SK-N-SH (cell line): ENCODE results near the gene TLX2. TPM values are rescaled to one million over a fixed set of nuclear protein-coding genes. Genes with fewer than 3 reads are reported as not detected.

Source experiments
- CTCF ChIA-PET: fragments of 300-600, 350-600 bp; formaldehyde crosslinking; extraction: SDS; loops from one replicate; lab custom pipeline; 2021; lab: Yijun Ruan, JAX
- POLR2A ChIA-PET: fragments of 350-600 bp; sonication (Branson Sonifier 250); formaldehyde crosslinking; extraction: SDS; loops from one replicate; lab custom pipeline; 2020; ENCODE audit warnings: antibody characterized with exemption, inconsistent platforms; lab: Yijun Ruan, JAX
- DNase-seq: peaks from one replicate; pipeline ENCODE4 v3.0.0; 2012
- H2AFZ ChIP-seq: fragments of 200-600 bp; sonication (generic); 2 replicates; pipeline ENCODE4 v1.8.1; 2016; ENCODE audit warnings: antibody characterized with exemption, mild to moderate bottlenecking, low read depth
- H3F3A ChIP-seq: fragments of 200-600 bp; sonication (generic); replicated peaks from 2 replicates; pipeline ENCODE3; 2016; ENCODE audit warnings: antibody characterized with exemption, mild to moderate bottlenecking; ENCODE audit not compliant: insufficient read depth
- H3K27ac ChIP-seq, 2 experiments: fragments of 200-500 bp in 1 of 2; fragments of 200-600 bp in 1 of 2; sonication (Bioruptor generic) in 1 of 2; sonication (generic), shearing (Covaris generic) in 1 of 2; 2 replicates each; pipeline versions ENCODE4 v1.5.1 to v1.6.1; 2014 to 2016; ENCODE audit warnings: low read depth in 2 of 2, inconsistent platforms in 1 of 2, low read length in 1 of 2, mild to moderate bottlenecking in 1 of 2, mixed read lengths in 1 of 2
- H3K27me3 ChIP-seq: fragments of 200-600 bp; sonication (generic), shearing (Covaris generic); 2 replicates; pipeline ENCODE4 v1.6.1; 2016; ENCODE audit warnings: mixed run types; ENCODE audit not compliant: insufficient read depth
- H3K36me3 ChIP-seq, 2 experiments: fragments of 200-500 bp in 1 of 2; fragments of 200-600 bp in 1 of 2; sonication (Bioruptor generic) in 1 of 2; sonication (generic) in 1 of 2; replicated peaks in 1 of 2; 2 replicates each; pipeline versions ENCODE3 to v1.5.1; 2014 to 2016; ENCODE audit warnings: low read length in 1 of 2, mild to moderate bottlenecking in 1 of 2; ENCODE audit not compliant: insufficient read depth in 2 of 2, control insufficient read depth in 1 of 2
- H3K4me1 ChIP-seq, 2 experiments: fragments of 200-500 bp in 1 of 2; fragments of 200-600 bp in 1 of 2; sonication (Bioruptor generic) in 1 of 2; sonication (generic), shearing (Covaris generic) in 1 of 2; 2 replicates each; pipeline versions ENCODE4 v1.5.1 to v1.6.1; 2014 to 2016; ENCODE audit warnings: low read depth in 1 of 2, low read length in 1 of 2, mixed run types in 1 of 2; ENCODE audit not compliant: insufficient read depth in 2 of 2, control insufficient read depth in 1 of 2
- H3K4me2 ChIP-seq: fragments of 200-600 bp; sonication (generic), shearing (Covaris generic); 2 replicates; pipeline ENCODE4 v1.6.1; 2017; ENCODE audit warnings: mixed run types
- H3K4me3 ChIP-seq, 2 experiments: fragments of 200-500 bp in 1 of 2; fragments of 200-600 bp in 1 of 2; sonication (Bioruptor generic) in 1 of 2; sonication (generic), shearing (Covaris generic) in 1 of 2; 2 replicates each; pipeline versions ENCODE4 v1.5.1 to v1.8.1; 2014 to 2016; ENCODE audit warnings: low read depth in 2 of 2, inconsistent platforms in 1 of 2, low read length in 1 of 2, mild to moderate bottlenecking in 1 of 2, mixed read lengths in 1 of 2, moderate library complexity in 1 of 2
- H3K79me2 ChIP-seq: fragments of 200-600 bp; sonication (generic); 2 replicates; pipeline ENCODE4 v1.8.1; 2017; ENCODE audit warnings: mild to moderate bottlenecking; ENCODE audit not compliant: insufficient read depth
- H3K9ac ChIP-seq: fragments of 200-600 bp; sonication (generic); 2 replicates; pipeline ENCODE4 v1.6.1; 2017; ENCODE audit warnings: mixed run types
- H3K9me2 ChIP-seq: fragments of 200-600 bp; sonication (generic); 2 replicates; pipeline ENCODE4 v1.6.1; 2017; ENCODE audit warnings: mixed run types
- H3K9me3 ChIP-seq: fragments of 200-600 bp; sonication (generic); 2 replicates; pipeline ENCODE4 v1.6.1; 2017; ENCODE audit warnings: mixed run types, mild to moderate bottlenecking, moderate library complexity
- H4K20me1 ChIP-seq: fragments of 200-600 bp; sonication (generic); 2 replicates; pipeline ENCODE4 v1.6.1; 2017; ENCODE audit warnings: mild to moderate bottlenecking, mixed run types; ENCODE audit not compliant: insufficient read depth
- CHD2 ChIP-seq: fragments of 150-350 bp; IDR thresholded peaks from 2 replicates; pipeline ENCODE4 v1.6.1; 2018; ENCODE audit warnings: low read length; ENCODE audit not compliant: partially characterized antibody
- ELF1 ChIP-seq: IDR thresholded peaks from 2 replicates; pipeline ENCODE4 v1.4.0; 2012
- FOSL2 ChIP-seq: IDR thresholded peaks from 2 replicates; pipeline ENCODE4 v1.4.0; 2012; ENCODE audit warnings: low read depth, mild to moderate bottlenecking, moderate library complexity, borderline replicate concordance
- FOXM1 ChIP-seq: IDR thresholded peaks from 2 replicates; pipeline ENCODE4 v1.4.0; 2012; ENCODE audit warnings: low read depth, mild to moderate bottlenecking
- GATA2 ChIP-seq: sonication (generic); formaldehyde crosslinking; IDR thresholded peaks from 2 replicates; pipeline ENCODE4 v1.5.0; 2020; ENCODE audit warnings: mild to moderate bottlenecking, missing genetic modification reagents
- MEF2A ChIP-seq: IDR thresholded peaks from 2 replicates; pipeline ENCODE4 v1.4.0; 2012; ENCODE audit warnings: low read depth, borderline replicate concordance
- NFIC ChIP-seq: IDR thresholded peaks from 2 replicates; pipeline ENCODE4 v1.4.0; 2012; ENCODE audit warnings: borderline replicate concordance
- POLR2AphosphoS5 ChIP-seq: IDR thresholded peaks from 2 replicates; pipeline ENCODE4 v1.6.1; 2012; ENCODE audit warnings: low read depth, low read length
- RCOR1 ChIP-seq: fragments of 150-350 bp; IDR thresholded peaks from 2 replicates; pipeline ENCODE4 v1.6.1; 2017; ENCODE audit warnings: antibody characterized with exemption, low read length
- RFX5 ChIP-seq: IDR thresholded peaks from 2 replicates; pipeline ENCODE4 v1.6.1; 2012; ENCODE audit warnings: mild to moderate bottlenecking, improper control_type of control experiment, low read length
- RXRA ChIP-seq: IDR thresholded peaks from 2 replicates; pipeline ENCODE4 v1.4.0; 2012; ENCODE audit warnings: low read depth, mild to moderate bottlenecking, borderline replicate concordance
- SIN3A ChIP-seq: IDR thresholded peaks from 2 replicates; pipeline ENCODE4 v1.6.1; 2012; ENCODE audit warnings: low read depth, mild to moderate bottlenecking, low read length, moderate library complexity, borderline replicate concordance
- SMC3 ChIP-seq: IDR thresholded peaks from 2 replicates; pipeline ENCODE4 v1.6.1; 2012; ENCODE audit warnings: low read depth, low read length, improper control_type of control experiment
- TAF1 ChIP-seq: IDR thresholded peaks from 2 replicates; pipeline ENCODE4 v1.6.1; 2012; ENCODE audit warnings: low read depth, mild to moderate bottlenecking, low read length, moderate library complexity, borderline replicate concordance
- YY1 ChIP-seq: IDR thresholded peaks from 2 replicates; pipeline ENCODE4 v1.4.0; 2012; ENCODE audit warnings: low read depth, mild to moderate bottlenecking
- WGBS: methylation state at CpG from one replicate; pipeline ENCODE4 v1.1.6; 2017; ENCODE audit warnings: low lambda C conversion rate; 5-methylcytosine and 5-hydroxymethylcytosine counted together
- polyA plus RNA-seq, 3 experiments: library from polyadenylated mRNA; depleted of rRNA; stranded (reverse); fragments of >200 nt; gene quantifications; 2 replicates each; pipeline ENCODE4 v1.2.3, GENCODE V29; 2012
- TF ChIP-seq, protein P1 (sequence below): IDR thresholded peaks from 2 replicates; pipeline ENCODE4 v1.4.0; 2012; ENCODE audit warnings: low read depth, borderline replicate concordance
- TF ChIP-seq, protein P2 (sequence below): fragments of 200-600 bp; sonication (generic); IDR thresholded peaks from 2 replicates; pipeline ENCODE4 v1.6.1; 2017; ENCODE audit warnings: antibody characterized with exemption, mild to moderate bottlenecking, moderate library complexity

The TLX2 gene
- polyA plus RNA-seq, 1 of the 3 experiments (the other 2 are of a cell fraction) = 24.5 TPM

DNA sequence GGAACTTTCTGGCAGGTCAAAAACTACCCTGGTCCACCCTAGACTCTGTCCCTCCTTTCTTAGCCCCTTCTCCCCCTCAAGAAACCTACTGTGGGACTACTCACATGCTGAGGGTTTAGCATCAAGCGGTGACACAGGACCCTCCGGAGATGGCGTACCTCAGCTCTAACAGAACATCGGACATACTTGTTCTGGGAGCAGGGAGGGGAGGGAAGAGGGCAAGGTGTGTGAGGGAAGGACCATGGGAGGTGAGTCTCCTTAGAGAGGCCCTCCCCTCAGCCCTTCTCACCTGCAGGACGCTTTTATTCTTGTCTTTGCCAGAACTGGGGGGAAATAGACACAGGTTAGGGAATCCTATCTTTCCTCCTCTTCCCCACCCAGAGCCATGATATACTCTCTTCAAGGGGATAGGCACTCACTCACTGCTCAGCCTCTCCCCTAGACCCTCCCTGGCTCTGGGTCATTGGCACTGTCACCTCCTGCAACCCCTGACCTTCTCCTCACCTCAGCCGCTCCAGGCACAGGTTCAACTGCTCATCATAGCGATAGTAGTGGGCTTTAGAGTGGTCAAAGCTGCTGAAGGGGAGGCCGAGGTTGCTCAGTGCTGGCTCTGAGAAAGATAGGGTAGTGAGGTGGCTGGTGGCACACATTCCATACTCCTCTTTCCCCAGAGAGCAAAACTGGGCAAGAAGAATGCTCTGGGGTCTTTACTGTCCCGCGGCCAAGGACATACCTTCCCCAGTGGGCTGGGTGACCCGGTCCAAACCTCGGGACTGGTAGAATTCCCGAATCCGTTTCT, 8.6 kb upstream of the TLX2 start:
- peaks cover 15 to 20% of the 10 kb centered on the region in 2 experiments for H3K36me3 ChIP-seq
- no peak overlapping the region for H3K27ac ChIP-seq
- 88% methylated on average over 14 of the region's 14 CpGs for WGBS
- H3K27me3 ChIP-seq = no peaks in the 10 kb centered on the region
- H3K4me3 ChIP-seq = peak overlapping the region; percentile 21 to 84; a peak in 3 of 4 replicates
- POLR2A ChIA-PET = interaction anchor here (0.7 to 0.9 kb wide), 2 partner anchors 16 to 17 kb away, joined by 3 read pairs; no protein-coding TSS in a partner anchor
- H4K20me1 ChIP-seq = no peaks in the 10 kb centered on the region
- no peak for DNase-seq
- H3K9me2 ChIP-seq = no peaks in the 10 kb centered on the region
- H2AFZ ChIP-seq = no peak overlapping the region
- CTCF ChIA-PET = interaction anchor here (1.3 to 7.5 kb wide), 4 partner anchors 12 to 31 kb away, joined by 3 to 80 read pairs (median 32); partner anchors contain the start of genes AUP1, CCDC142, HTRA2 and TTC31
- peak overlapping the region; percentile 43 for H3K9ac ChIP-seq
- TF ChIP-seq ELF1 (no peak), POLR2AphosphoS5 (no peak), RCOR1 (no peak)
- TF ChIP-seq, protein P1, sequence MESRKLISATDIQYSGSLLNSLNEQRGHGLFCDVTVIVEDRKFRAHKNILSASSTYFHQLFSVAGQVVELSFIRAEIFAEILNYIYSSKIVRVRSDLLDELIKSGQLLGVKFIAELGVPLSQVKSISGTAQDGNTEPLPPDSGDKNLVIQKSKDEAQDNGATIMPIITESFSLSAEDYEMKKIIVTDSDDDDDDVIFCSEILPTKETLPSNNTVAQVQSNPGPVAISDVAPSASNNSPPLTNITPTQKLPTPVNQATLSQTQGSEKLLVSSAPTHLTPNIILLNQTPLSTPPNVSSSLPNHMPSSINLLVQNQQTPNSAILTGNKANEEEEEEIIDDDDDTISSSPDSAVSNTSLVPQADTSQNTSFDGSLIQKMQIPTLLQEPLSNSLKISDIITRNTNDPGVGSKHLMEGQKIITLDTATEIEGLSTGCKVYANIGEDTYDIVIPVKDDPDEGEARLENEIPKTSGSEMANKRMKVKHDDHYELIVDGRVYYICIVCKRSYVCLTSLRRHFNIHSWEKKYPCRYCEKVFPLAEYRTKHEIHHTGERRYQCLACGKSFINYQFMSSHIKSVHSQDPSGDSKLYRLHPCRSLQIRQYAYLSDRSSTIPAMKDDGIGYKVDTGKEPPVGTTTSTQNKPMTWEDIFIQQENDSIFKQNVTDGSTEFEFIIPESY = no peak
- H3K4me1 ChIP-seq = peaks cover 19 to 37% of the 10 kb centered on the region in 2 experiments; a peak in 3 of 4 replicates
- H3K9me3 ChIP-seq = no peaks in the 10 kb centered on the region
- peaks cover 17% of the 10 kb centered on the region; the same call in 1 of the 2 replicates for H3K79me2 ChIP-seq
- H3K4me2 ChIP-seq = peak overlapping the region; percentile 96
- peaks cover 28% of the 10 kb centered on the region for H3F3A ChIP-seq

GRCh38 chr2:74507145-74507925, 6.9 kb upstream of the TLX2 start, which contains the start of gene PCGF1:
PCGF1 (minus strand) TSS chr2:74507695; CDS start chr2:74507668, 27 bp downstream.
- POLR2A ChIA-PET = interaction anchor here (0.7 to 2.3 kb wide), 8 partner anchors 11 to 68 kb away, joined by 3 to 11 read pairs (median 7); partner anchors contain the start of genes AUP1, CCDC142, HTRA2 and TTC31
- peaks cover 28% of the 10 kb centered on the region for H3F3A ChIP-seq
- H3K27ac ChIP-seq = peak within 1 kb of the TSS; percentile 99 to 100
- CTCF ChIA-PET = interaction anchor here (0.6 to 7.5 kb wide), 20 partner anchors 11 to 146 kb away, joined by 3 to 80 read pairs (median 4); partner anchors contain the start of genes AUP1, CCDC142, DQX1 and HTRA2
- H3K27me3 ChIP-seq = no peaks in the 10 kb centered on the region
- H3K79me2 ChIP-seq = peaks cover 17% of the 10 kb centered on the region; the same call in 1 of the 2 replicates
- H3K4me2 ChIP-seq = peak within 1 kb of the TSS; percentile 96
- peak within 1 kb of the TSS; percentile 84 to 86 for H3K4me3 ChIP-seq
- peak; percentile 97 for DNase-seq
- WGBS = 1% methylated on average over 29 of the region's 56 CpGs
- H3K4me1 ChIP-seq = peaks cover 19 to 26% of the 10 kb centered on the region in 2 experiments; a peak in 3 of 4 replicates
- no peaks in the 10 kb centered on the region for H3K9me2 ChIP-seq
- H3K9ac ChIP-seq = peak within 1 kb of the TSS; percentile 95
- no peaks in the 10 kb centered on the region for H3K9me3 ChIP-seq
- H3K36me3 ChIP-seq = peaks cover 15 to 20% of the 10 kb centered on the region in 2 experiments
- H2AFZ ChIP-seq = peak within 1 kb of the TSS; percentile 85
- H4K20me1 ChIP-seq = no peaks in the 10 kb centered on the region
- peak; percentile 7 for TF ChIP-seq CHD2
- TF ChIP-seq SIN3A = no peak
- no peak for TF ChIP-seq RXRA
- TF ChIP-seq YY1 = peak; percentile 95
- peak; percentile 55; the same call in 1 of the 2 replicates for TF ChIP-seq SMC3
- peak; percentile 85 for TF ChIP-seq TAF1
- TF ChIP-seq FOSL2 = no peak
- TF ChIP-seq NFIC = no peak
- TF ChIP-seq, protein P1 = no peak
- TF ChIP-seq RCOR1 = no peak
- TF ChIP-seq GATA2 (CRISPR knock-in tag) = peak; percentile 37; the same call in 1 of the 2 replicates
- TF ChIP-seq, protein P2, sequence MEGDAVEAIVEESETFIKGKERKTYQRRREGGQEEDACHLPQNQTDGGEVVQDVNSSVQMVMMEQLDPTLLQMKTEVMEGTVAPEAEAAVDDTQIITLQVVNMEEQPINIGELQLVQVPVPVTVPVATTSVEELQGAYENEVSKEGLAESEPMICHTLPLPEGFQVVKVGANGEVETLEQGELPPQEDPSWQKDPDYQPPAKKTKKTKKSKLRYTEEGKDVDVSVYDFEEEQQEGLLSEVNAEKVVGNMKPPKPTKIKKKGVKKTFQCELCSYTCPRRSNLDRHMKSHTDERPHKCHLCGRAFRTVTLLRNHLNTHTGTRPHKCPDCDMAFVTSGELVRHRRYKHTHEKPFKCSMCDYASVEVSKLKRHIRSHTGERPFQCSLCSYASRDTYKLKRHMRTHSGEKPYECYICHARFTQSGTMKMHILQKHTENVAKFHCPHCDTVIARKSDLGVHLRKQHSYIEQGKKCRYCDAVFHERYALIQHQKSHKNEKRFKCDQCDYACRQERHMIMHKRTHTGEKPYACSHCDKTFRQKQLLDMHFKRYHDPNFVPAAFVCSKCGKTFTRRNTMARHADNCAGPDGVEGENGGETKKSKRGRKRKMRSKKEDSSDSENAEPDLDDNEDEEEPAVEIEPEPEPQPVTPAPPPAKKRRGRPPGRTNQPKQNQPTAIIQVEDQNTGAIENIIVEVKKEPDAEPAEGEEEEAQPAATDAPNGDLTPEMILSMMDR = peak; percentile 53
- TF ChIP-seq ELF1 = peak; percentile 80
- peak; percentile 62; the same call in 1 of the 2 replicates for TF ChIP-seq RFX5
- no peak for TF ChIP-seq MEF2A
- TF ChIP-seq POLR2AphosphoS5 = peak; percentile 83
- TF ChIP-seq FOXM1 = no peak
